ENCODE results near the gene STPG2.

- TF ChIP-seq POLR2A (IDR thresholded peaks at IDR 0.05) (no peak), CTCF (IDR thresholded peaks at IDR 0.05) (no peak)
Observed at GRCh38 chr4:97593248-97593647, 550.0 kb downstream of the STPG2 start.
